Smooth muscle cell of the brain vasculature (primary cell): ENCODE data around the gene EHMT1.
"Not testable (repeated sequence)": the region's sequence is repeated elsewhere in the genome, so short reads cannot be mapped to it uniquely, and the experiment has no call there.

Source experiments
- DNase-seq: peaks from one replicate; pipeline ENCODE4 v3.0.0-alpha.2; 2012; ENCODE audit warnings: low read depth, low spot score

The EHMT1 gene

DNA sequence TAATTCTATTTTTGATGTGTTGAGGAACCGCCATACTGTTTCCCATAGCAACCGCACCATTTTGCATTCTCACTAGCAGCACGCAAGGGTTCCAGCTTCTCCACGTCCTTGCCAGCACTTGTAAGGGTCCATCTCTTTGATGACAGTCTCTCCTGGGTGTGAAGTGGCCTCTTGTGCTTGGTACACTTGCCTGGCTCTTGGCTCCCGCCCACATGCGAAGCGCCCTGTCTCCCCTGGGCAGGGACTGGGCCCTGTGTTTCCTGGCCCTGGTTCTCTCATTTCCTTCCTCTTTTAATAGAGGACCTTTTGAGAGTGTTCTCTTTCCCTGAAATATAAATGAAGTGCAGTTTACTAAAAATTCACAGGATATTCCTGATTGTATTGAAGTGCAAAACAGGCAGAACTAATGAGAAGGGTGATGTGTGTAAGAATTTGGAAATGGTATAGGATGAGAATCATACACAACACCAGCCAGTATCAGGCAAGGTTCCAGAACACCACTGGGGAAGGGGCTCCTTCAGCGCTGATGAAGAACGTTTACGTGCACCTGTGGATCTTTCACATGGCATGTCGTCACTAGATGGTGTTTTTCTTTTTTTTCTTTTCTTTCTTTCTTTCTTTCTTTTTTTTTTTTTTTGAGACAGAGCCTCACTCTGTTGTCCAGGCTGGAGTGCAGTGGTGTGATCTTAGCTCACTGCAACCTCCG lies 73.0 kb downstream of the EHMT1 start:
- DNase-seq, result no peak

DNA sequence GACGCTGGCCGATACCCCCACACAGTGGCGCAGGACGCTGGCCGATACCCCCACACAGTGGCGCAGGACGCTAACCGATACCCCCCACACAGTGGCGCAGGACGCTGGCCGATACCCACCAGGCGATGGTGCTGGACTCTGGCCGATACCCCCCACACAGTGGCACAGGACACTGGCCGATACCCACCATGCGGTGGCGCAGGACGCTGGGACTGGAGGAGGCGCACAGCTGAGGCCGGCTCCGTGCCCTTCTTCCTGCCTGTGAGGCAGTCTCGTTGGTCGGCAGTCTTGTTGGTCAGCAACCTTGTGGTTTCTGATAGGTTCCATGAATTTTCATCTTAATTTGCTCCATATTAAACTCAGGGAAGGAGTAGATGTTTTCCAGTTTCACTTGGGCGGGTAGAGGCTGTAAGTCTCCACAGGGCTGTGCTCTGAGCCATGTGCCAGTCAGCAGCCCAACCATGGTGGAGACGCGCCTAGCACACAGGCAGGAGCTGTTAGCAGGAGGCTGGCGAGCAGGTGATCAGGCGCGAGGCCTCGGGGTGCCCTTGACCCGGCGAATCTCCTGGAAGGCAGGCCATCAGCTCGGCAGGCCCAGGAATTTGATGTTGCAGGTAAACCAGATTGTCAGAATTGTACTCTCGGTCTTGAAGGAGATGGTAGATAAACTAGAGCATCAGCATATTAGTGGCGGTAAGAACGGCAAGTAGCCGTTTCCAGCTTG lies 75.6 kb downstream of the EHMT1 start:
- no peak for DNase-seq

DNA sequence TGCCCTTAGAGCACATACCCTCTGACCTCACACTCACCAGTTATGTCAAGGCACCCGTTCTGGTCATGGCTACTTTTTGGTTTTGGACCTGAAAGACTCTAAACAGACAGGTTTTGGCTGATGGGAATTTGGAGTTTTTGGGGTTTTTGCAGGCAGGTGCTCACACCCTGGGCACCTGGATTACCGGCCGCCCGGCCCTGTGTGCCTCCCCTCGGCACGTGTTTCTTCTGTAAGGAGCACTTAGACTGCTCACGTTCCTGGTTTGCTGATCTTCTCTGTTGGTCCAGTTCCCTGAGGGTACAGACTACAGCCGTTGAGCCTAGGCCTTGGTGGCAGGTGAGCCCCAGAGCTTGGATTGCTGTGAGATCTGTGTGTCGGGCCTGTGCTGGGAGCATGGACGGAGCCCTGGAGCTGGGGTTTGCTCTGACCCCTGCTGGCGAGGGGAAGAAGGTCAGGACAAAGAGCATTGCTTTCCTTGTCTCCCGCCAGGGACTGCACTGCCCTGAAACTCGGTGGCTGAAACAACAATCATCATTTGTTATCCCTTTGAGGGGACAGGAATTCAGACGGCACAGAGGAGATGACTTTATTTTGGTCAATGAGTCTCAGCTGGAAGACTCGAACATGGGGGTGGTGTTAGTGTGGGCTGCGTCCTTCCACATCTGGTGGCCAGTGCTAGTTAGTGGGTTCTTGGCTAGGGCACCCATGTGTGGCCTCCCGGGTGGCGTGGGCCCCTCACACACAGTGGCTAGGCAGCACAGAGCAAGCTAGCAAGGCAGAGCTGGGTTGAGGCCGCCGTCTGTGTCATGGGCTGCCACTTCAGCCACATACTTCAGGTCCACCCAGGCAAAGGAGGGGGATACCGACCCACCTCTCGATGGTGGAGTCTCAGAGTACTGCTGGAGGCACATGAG lies 76.4 kb downstream of the EHMT1 start:
- no peak for DNase-seq

DNA sequence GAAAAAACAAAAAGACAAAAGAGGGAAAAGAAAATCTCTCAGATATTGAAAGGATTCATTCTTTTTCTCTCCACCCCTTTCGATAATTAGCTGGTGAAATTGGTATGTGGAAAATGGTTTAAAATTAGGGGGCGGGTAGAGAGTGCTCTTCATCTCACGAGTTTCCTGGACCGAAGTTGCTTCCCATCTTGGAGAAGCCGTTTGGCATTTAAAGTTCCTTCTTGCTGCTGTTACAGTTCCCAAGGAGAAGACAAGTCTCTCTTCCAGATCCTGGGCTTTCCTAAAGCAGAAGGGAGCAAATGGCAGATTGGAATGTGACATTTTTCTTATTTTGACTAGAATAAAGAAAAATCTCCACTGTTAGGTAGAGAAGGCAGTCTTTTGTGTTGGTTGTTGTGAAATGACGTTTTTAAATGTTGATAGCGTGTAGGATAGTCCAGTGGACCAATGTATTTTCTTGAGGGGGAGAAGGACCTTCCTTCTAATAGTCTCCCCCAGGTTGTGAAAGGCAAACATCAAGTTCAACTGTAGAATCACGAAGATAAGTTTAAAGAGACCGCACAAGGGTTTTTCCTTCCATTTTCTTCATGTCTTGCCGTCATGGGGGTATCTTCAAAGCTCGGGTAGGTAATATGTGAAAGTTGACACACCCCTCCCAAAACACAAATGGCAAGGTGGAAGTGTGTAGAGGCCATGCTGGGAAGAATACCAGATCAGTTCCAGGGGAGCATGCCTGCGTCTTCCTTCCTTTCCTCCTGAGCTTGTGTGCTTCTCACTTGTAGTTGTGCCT lies 77.5 kb downstream of the EHMT1 start:
- no peak for DNase-seq

DNA sequence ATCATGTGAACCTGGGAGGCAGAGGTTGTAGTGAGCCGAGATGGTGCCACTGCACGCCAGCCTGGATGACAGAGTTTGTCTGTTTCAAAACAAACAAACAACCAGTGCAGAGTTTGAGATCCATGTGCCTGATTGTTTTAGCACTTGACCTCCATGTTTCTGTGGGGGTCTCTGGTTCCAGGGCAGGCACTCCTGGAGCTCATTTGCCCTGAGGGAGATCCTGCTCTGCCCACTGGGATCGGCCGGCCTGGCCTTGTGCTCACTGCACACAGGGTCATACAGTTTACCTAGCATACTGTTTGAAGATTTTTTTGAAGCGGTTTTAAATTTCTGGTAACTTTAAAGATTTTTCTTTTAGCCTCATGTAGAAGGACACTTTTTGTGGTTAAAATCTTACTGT lies 78.4 kb downstream of the EHMT1 start:
- DNase-seq, result no peak

DNA sequence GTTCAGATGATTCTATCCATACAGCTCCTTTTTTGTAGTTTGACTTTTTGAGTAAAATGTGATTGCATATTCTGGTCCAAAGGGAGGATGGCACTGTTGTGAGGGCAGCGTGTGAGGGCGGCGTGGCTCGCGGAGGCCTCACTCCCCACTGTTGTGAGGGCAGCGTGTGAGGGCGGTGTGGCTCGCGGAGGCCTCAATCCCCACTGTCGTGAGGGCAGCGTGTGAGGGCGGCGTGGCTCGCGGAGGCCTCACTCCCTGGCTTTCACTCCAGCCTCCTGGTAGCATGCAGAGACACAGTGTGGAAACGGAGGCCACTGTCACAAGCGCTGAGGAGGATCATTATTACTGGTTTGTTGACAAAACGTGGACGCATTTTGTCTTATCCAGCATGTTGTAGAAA lies 79.0 kb downstream of the EHMT1 start:
- DNase-seq, result no peak

DNA sequence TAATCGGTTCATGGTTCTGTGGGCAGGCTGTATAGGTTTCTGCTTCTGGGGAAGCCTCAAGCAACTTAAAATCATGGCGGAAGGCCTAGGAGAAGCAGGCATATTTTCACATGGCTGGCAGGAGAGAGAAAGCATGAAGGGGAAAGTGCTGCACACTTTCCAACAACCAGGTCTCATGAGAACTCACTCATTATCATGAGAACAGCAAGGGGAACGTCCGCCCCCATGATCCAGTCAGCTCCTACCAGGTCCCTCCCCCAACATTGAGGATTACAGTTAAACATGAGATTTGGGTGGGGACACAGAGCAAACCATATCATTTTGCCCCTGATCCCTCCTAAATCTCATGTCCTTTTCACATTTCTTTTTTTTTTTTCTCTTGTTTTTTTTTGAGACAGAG lies 82.1 kb downstream of the EHMT1 start:
- DNase-seq, result no peak

DNA sequence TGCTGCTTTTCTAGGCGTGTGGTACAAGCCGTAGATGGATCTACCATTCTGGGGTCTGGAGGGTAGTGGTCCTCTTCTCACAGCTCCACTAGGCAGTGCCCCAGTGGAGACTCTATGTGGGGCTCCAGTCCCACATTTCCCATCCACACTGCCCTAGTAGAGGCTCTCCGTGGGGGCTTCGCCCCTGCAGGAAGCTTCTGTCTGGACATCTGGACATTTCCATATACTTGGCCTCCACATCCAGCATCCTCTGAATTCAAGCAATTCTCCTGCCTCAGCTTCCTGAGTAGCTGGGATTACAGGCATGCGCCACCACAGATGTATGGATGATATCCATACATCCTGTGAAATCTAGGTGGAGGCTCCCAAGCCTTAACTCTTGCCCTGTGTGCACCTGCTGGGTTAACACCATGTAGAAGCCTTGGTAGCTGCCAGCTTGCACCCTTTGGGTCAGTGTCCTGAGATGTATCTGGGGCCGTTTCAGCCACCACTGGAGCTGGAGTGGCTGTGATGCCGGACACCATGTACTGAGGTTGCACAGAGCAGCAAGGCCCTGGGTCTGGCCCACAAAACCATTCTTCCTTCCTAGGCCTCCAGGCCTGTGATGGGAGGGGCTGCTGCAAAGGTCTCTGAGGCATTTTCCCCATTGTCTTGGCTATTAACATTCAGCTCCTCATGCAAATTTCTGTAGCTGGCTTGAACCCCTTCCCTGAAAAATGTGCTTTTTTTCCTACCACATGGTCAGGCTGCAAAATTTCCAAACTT lies 84.0 kb downstream of the EHMT1 start:
- DNase-seq, result no peak

DNA sequence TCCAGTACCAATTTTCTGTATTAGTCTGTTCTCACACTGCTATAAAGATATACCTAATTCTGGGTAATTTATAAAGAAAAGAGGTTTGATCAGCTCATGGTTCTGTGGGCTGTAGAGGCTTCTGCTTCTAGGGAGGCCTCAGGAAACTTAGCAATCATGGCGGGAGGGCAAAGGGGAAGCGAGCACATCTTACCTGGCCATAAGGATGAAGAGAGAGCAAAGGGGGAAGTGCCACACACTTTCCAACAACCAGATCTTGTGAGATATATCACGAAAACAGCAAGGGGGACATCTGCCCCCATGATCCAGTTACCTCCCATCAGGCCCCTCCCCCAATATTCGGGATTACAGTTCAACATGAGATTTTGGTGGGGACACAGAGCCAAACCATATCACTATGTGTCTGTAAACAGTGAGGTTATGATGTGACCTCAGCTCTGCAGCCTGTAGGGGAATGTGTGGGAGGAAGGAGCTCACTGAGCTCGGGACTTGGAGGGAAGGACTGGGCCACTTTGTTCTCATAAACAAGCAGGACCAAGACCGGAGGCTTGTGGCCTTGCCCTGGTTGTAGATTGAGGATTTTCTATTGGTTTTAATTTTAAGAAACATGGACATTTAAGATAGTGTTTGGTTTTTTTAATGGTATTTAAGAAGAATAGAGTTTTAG lies 85.2 kb downstream of the EHMT1 start:
- no peak for DNase-seq

DNA sequence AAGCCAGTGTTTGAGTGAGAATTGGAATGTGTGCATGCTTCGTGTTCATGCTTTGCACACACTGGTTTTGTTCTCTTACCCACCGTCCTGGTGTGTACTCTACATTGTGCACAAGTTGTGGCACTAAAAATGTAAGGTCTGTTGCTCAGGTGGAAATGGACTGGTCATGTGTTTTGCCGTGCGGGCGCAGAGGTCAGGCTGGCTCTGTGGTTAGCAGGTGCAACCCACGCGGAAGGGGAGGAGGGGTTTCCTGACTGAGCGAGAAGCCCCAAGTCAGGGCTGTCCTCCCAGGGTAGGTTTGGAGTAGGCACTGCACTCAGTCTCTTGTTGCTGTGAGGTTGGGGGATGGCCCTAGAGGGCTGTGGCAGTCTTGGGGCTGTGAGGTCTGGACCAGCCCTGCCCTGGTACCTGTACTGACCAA lies 86.6 kb downstream of the EHMT1 start:
- no peak for DNase-seq

DNA sequence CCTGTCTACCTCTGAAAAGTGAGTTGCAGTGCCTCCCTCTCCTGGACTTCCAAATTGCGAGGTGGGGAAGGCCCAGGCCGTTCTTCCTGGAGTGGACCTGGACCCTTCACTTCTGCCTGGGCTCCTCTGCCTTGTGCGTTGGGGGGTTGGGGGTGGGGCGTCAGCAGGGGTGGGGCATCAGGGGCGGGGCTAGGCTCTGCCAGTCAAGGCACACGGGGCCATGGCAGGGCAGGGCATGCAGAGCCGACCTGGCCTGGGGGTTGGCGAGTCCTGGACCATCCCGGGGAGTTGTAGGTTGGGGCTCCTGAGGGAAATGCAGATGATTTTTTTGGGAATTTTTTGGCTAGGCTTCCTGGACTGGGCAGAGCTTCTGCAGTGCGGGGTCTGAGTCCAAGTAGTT lies 87.1 kb downstream of the EHMT1 start:
- no peak for DNase-seq

DNA sequence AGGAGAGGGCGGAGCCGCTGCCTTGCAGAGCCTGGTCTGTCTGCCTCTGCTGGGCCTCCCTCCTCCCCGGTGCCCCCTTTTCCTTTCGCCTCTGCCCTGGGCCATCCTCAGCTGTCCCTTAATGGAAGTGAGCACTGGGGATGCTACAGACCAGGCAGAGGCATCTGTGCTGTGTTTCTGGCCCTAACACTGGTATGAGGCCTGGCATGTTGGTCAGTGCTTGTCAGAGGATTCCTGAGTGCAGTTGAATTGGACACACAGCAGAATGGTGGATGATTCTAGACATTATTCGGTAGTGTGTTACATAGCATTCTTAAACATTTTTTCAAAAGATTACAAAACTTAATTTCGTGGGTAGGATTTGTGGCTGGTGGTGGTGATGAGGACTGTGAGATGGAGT lies 88.6 kb downstream of the EHMT1 start:
- no peak for DNase-seq

DNA sequence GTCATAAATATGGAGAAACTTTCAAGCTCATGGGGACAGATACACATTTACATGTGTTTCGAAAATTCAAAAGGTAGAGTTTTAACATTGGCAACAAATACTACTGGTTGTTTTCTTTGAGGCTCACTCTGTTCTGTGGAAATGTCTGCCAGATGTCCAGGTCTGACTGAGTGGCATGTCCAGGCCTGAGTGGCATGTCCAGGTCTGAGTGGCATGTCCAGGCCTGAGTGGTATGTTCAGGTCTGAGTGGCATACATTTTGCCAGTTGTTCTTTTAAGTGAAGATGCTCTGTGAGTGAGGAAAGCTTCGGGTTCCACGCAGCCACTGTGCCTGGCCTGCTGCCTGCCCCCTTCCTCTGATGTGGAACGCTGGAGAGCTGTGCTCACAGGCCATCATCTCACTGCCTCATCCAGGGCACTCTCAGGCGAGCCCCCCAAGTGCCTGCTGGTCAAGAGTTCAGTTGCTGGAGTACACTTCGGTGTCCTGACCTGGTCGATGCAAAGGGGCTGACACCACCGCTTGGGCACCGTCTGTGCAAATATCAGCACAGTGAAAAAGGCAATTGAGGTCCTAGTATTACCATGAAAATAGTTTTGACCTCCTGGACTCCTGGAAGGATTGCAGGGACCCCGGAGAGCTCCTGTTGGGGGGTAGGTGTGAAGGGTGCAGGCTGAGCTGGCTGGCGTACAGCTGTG lies 89.9 kb downstream of the EHMT1 start:
- DNase-seq, result no peak

DNA sequence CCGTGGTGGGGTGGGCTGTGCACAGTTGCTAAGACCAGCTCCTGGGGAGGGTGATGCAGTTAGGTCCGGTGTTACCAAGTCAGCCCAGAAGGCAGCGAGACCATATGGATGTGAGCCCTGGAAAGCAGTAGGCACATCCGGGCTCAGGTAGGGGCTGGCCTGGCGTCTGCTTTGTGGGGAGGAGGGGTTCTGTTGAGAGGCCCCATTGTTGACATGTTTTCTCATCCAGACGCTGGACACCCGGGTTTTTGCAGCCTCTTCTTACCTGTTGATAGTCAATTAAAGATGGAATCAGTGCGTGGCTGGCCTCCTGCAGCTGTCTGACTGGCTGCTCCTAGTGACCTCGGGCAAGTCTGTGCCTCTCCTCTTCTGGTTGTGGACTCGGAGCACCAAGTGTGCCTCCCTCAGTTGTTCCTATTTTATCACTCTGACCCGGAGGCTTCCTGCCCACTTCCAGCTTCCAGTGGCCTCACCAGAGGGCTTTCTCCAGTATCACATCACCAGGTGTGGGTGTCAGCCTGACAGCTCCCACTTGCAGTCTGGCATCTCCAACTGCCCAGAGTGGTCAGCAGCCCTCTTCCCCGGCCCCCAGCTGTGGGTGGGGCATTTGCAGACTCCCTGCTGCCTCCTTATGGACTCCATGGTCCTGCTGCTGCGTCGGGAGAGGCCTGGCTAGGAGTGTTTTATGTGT lies 90.8 kb downstream of the EHMT1 start:
- DNase-seq, result no peak

DNA sequence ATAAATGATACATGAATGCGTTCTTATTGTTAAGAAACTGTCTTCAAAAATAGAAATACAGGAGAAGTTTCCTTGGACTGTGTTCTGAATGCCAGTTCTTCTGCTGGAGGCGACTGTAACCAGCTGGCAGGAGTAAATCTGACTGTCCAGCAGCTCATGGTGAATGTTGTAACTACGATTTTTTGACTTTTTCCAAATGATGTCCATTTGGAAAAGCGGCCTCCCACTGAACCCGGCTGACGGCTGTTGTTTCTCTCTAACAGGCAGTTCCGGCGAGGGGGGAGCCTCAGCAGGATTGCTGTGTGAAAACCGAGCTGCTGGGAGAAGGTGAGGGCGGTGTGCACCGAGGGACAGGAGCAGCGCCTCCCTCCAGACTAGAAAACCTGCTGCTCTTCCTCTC lies 91.9 kb downstream of the EHMT1 start:
- no peak for DNase-seq

DNA sequence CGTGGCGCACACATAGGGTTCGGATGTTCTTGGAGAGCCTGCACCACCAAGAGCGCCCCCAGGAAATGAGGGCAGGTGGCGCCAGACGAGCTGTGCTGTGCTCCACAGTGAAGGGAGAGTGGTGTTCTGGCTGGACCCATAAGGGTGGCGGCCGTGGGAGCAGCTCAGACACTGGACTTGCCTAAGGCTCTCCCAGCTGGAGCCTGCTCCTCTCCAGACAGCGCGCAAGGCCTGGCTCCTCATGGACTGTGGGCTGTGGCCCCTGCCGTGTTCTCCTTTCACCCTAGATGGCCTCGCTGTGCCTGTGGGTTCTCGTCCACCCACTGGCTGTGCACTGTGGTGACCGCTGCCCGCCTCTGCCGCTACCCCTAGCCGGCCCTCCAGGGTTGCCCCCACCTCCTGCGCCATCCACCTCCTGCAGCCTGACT lies 92.9 kb downstream of the EHMT1 start:
- DNase-seq, result no peak

DNA sequence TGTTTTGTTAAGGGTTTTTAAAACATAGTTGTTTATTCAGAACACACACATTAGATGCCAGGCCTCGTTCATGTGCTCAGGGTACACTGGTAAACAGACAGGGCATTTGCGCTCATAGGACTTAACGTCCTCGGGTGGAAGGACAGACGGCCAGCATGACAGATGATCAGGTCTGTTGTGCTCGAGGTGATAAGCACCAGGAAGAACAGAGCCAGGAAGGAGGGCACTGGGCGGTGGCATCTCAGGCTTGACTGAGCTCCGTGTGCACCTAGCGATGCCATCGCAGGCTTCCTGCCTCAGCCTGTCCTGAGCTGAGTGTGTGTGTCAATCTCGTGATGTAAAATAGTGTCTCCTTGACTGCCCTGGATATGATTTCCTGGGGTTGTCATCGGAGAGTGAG lies 96.5 kb downstream of the EHMT1 start:
- DNase-seq, result no peak

DNA sequence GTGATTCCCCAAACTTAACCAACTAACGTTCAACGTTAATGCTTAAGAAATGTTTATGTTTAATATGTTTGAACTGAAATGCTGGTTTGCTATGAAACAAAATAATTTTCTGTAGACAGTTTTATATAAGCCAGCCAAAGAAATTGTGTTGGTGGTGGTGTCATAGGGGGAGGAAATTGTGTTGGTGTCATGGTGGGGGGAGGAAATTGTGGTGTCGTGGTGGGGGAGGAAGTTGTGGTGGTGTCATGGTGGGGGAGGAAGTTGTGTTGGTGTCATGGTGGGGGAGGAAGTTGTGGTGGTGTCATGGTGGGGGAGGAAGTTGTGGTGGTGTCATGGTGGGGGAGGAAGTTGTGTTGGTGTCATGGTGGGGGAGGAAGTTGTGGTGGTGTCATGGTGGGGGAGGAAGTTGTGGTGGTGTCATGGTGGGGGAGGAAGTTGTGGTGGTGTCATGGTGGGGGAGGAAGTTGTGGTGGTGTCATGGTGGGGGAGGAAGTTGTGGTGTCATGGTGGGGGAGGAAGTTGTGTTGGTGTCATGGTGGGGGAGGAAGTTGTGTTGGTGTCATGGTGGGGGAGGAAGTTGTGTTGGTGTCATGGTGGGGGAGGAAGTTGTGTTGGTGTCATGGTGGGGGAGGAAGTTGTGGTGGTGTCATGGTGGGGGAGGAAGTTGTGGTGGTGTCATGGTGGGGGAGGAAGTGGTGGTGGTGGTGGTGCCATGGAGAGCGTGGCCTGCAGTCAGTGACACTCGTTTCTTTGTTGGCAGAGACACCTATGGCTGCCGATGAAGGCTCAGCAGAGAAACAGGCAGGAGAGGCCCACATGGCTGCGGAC lies 97.3 kb downstream of the EHMT1 start:
- DNase-seq, result not testable (repeated sequence)
